ENCODE measurements around the gene IKZF4. TPM values are rescaled to one million over a fixed set of nuclear protein-coding genes. Genes with fewer than 3 reads are reported as not detected.

Gene IKZF4
- total and polyA plus RNA-seq, 10 of the 15 experiments (the other 5 are each of a cell fraction or from before 2014, with no cell fraction given) = 0.74 to 5.5 (median 1.1) TPM

- ATAC-seq = peak; percentile 100
- Histone ChIP-seq H3K9ac (ENCODE audit: control insufficient read depth, insufficient read depth, low read length) (peak within 1 kb of the TSS; percentile 72), H3K4me3 (peak within 1 kb of the TSS; percentile 74), H3K27me3 (replicated peaks in 1 of 2; ENCODE audit: control insufficient read depth in 2 of 2, insufficient read depth in 2 of 2, low read length in 1 of 2) (no peaks in the 10 kb centered on the region), H3K79me2 (ENCODE audit: control insufficient read depth, insufficient read depth, low read length) (no peaks in the 10 kb centered on the region), H2AFZ (ENCODE audit: control insufficient read depth, low read depth, low read length) (peak within 1 kb of the TSS; percentile 80), H3K4me1 (ENCODE audit: control insufficient read depth, insufficient read depth, low read length) (peaks cover 3% of the 10 kb centered on the region; the same call in 1 of the 2 replicates), H3K9me3 (replicated peaks; ENCODE audit: control insufficient read depth, insufficient read depth, low read length) (no peaks in the 10 kb centered on the region), H3K36me3 (ENCODE audit: control insufficient read depth in 2 of 2, insufficient read depth in 2 of 2, low read length in 1 of 2) (peaks cover 3 to 11% of the 10 kb centered on the region in 2 experiments), H4K20me1 (ENCODE audit: control insufficient read depth, insufficient read depth) (no peaks in the 10 kb centered on the region), H3K4me2 (ENCODE audit: control insufficient read depth, insufficient read depth) (peak within 1 kb of the TSS; percentile 88), H3K27ac (ENCODE audit: control insufficient read depth, insufficient read depth) (peak within 1 kb of the TSS; percentile 33; the same call in 1 of the 2 replicates)
- SMC1A ChIA-PET (ENCODE audit: uncharacterized antibody, unreplicated experiment) = interaction anchor here (0.7 to 4.2 kb wide), 19 partner anchors 11 to 267 kb away, joined by 3 to 52 read pairs (median 6); partner anchors contain the start of genes DNAJC14, PYM1 and RAB5B
- FAIRE-seq = peak; percentile 99
- POLR2A ChIA-PET = interaction anchor here (0.5 to 2.6 kb wide), 20 partner anchors 10 to 263 kb away, joined by 3 to 46 read pairs (median 5); partner anchors contain the start of genes PYM1, RAB5B and ZC3H10
- 6% methylated on average over 27 of the region's 27 CpGs for WGBS (ENCODE audit: insufficient coverage, insufficient replicate concordance, low lambda C conversion rate, missing lambda C conversion rate)
- peak; percentile 83 for DNase-seq (ENCODE audit: low read depth, low spot score)
- RAD21 ChIA-PET (ENCODE audit: unreplicated experiment) = interaction anchor here (0.6 to 4.8 kb wide), 25 partner anchors 10 to 282 kb away, joined by 3 to 44 read pairs (median 9); partner anchors contain the start of genes PA2G4, PYM1, RAB5B and RPL41
- BruUV-seq (replicated peaks) = no TSS peak
- CTCF ChIA-PET = interaction anchor here (0.5 to 6.0 kb wide), 53 partner anchors 9 to 351 kb away, joined by 3 to 107 read pairs (median 5); partner anchors contain the start of genes DGKA, GDF11, ORMDL2 and PA2G4
- in situ Hi-C loops (cut with MboI) = no loop called here
- intact Hi-C loops (cut with micrococcal nuclease; ENCODE audit: unreplicated experiment) = loop anchor here (1.0 to 5.0 kb wide), 3 partner anchors 32 to 120 kb away; partner anchors contain the start of genes RPL41, RPS26 and ZC3H10
- TF ChIP-seq NR2F1 (conservative IDR thresholded peaks at IDR 0.05) = peak; percentile 67; the same call in 1 of the 2 replicates
- TF ChIP-seq RELB (IDR thresholded peaks at IDR 0.05; ENCODE audit: low read depth) = no peak
- peak; percentile 74; the same call in 1 of the 2 replicates for TF ChIP-seq CREB1 (IDR thresholded peaks at IDR 0.05; ENCODE audit: low read depth)
- no peak for TF ChIP-seq MEF2B (IDR thresholded peaks at IDR 0.05; ENCODE audit: partially characterized antibody, poor library complexity, severe bottlenecking)
- peak; percentile 76 for TF ChIP-seq HDGF (IDR thresholded peaks at IDR 0.05)
- peak; percentile 35; the same call in 1 of the 2 replicates for TF ChIP-seq TAF1 (IDR thresholded peaks at IDR 0.05; ENCODE audit: borderline replicate concordance, low read depth, low read length)
- peak; percentile 58 for TF ChIP-seq YY1 (IDR thresholded peaks at IDR 0.05; ENCODE audit: low read depth, low read length)
- no peak for TF ChIP-seq EGR1 (IDR thresholded peaks at IDR 0.05; ENCODE audit: borderline replicate concordance in 1 of 2, low read depth in 2 of 2, low read length in 2 of 2)
- TF ChIP-seq DPF2 (IDR thresholded peaks at IDR 0.05) = peak; percentile 55; the same call in 1 of the 2 replicates
- TF ChIP-seq SREBF2 (IDR thresholded peaks at IDR 0.05; ENCODE audit: low read length) = no peak
- TF ChIP-seq USF1 (IDR thresholded peaks at IDR 0.05; ENCODE audit: borderline replicate concordance, extremely low read length, insufficient read depth, low read depth, low read length) = no peak
- no peak for TF ChIP-seq BHLHE40 (IDR thresholded peaks at IDR 0.05; ENCODE audit: borderline replicate concordance in 1 of 2, low read depth in 2 of 2, low read length in 1 of 2)
- TF ChIP-seq CHD4 (IDR thresholded peaks at IDR 0.05) = no peak
- TF ChIP-seq NFYB (IDR thresholded peaks at IDR 0.05; ENCODE audit: insufficient read depth, low read depth, low read length) = peak; percentile 94
- TF ChIP-seq KLF5 (IDR thresholded peaks at IDR 0.05; ENCODE audit: partially characterized antibody) = no peak
- TF ChIP-seq YBX1 (IDR thresholded peaks at IDR 0.05) = no peak
- no peak for TF ChIP-seq NFXL1 (IDR thresholded peaks at IDR 0.05; ENCODE audit: borderline replicate concordance)
- TF ChIP-seq SPI1 (IDR thresholded peaks at IDR 0.05; ENCODE audit: borderline replicate concordance, insufficient read depth, low read depth, low read length) = no peak
- TF ChIP-seq HDAC2 (IDR thresholded peaks at IDR 0.05) = no peak
- no peak for TF ChIP-seq BRCA1 (IDR thresholded peaks at IDR 0.05; ENCODE audit: low read depth, low read length)
- peak; percentile 19; the same call in 1 of the 2 replicates for TF ChIP-seq IKZF1 (conservative IDR thresholded peaks at IDR 0.05)
- peak; percentile 86 for TF ChIP-seq SP1 (IDR thresholded peaks at IDR 0.05; ENCODE audit: low read depth, low read length)
Measured at GRCh38 chr12:55996715-55997534, 23.9 kb upstream of the IKZF4 start, which contains the start of gene SUOX. Gene SUOX, plus strand, starts transcription at chr12:55997276. Its CDS starts 4,946 bp downstream, at chr12:56002222.

Data from GM12878 (cell line).